HS-5 (cell line): ENCODE results near the gene MTG1.
"Not testable (repeated sequence)": the region's sequence is repeated elsewhere in the genome, so short reads cannot be mapped to it uniquely, and the experiment has no call there.

Source experiments
- DNase-seq: peaks from one replicate; pipeline ENCODE4 v3.0.0-alpha.2; 2012; ENCODE audit warnings: low read depth

Gene MTG1

GRCh38 chr10:133359554-133359971 is 34.4 kb upstream of the MTG1 start:
- no peak for DNase-seq

DNA sequence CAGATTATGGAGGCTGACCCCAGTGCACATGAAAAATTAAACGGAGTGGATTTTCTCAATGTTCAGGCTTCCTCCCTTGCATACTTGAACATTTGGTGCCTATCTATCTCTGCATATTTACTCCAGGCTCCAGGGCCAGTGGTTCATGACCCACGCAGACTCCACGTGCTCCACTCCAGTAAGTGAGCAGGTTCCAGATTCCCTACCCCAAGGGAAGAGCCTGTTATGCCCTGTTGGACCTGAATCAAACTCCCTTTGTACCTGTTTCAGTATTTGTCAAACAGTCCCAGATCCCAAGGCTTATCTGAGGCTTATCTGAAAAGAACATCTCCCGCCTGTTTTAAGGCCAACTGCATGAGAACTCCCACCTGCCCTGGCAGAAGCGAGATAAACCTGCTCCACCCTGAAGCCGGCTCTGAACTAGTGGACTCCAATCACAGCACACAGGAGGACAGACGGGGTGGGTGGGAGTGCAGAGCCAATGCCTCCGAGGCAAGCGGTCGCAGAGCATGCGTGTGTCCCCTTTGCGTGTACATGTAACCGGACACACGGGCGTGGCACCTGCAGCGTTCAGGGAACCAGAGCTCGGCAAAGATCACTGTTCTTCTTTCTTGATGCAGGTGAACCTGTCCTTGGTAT is 33.9 kb upstream of the MTG1 start:
- DNase-seq: no peak

DNA sequence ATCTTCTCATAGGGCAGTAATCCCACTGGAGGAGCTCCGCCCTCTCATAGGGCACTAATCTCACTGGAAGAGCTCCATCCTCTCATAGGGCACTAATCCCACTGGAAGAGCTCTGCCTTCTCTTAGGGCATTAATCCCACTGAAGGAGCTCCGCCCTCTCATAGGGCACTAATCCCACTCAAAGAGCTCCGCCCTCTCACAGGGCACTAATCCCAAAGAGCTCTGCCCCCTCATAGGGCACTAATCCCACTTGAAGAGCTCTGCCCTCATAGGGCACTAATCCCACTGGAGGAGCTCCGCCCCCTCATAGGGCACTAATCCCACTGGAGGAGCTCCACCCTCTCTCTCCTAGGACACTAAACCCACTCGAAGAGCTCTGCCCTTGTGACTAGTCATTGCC is 32.7 kb upstream of the MTG1 start:
- no peak for DNase-seq

DNA sequence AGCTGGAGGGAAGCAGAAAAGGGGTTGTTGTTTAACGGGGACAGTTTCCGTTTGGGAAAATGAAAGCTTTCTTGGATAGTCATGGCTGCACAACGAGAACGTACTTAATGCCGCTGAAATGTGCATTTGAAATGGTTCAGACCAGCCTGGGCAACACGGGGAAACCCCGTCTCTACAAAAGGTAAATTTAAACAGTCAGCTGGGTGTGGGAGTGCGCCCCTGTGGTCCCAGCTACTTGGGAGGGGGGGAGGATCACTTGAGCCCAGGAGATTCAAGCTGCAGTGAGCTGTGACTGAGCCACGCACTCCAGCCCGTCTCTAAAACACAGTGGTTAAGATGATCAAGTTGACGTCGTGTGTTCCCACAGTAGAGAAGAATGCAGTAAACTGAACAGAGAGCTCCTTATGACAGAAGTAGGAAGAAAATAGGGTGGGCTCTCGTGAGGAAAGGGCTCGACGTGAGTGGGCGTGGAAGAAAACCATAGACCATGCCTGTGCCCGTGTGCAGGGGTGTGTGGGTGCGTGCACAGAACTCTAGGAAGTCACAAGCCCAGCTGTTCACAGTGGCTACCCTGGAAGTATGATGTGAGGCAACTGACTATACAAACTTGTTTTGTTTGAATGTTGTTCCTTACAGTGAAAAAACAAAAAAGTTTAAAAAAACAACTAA is 32.0 kb upstream of the MTG1 start:
- no peak for DNase-seq

DNA sequence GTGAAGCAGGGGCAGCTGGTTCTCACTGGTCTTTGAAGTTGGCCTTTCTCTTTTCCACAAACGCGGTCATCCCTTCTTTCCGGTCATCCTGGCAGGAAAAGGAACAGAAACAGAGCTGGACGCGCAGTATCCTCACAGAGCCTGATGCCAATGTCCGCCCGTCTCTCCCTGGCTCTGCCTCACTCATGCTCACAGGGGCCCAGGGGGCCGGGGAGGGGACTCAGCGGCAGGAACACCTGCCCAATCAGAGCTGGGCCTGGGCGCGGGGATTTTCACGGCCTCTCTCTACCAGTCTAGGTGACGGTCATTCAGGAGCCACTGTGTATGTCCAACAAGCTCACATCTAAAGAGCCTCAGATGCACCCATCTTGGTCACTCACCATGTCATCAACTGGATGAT is 31.1 kb upstream of the MTG1 start:
- DNase-seq: no peak

GRCh38 chr10:133364645-133365431 is 29.1 kb upstream of the MTG1 start:
- DNase-seq: no peak

GRCh38 chr10:133365461-133366129 is 28.4 kb upstream of the MTG1 start:
- DNase-seq: no peak

DNA sequence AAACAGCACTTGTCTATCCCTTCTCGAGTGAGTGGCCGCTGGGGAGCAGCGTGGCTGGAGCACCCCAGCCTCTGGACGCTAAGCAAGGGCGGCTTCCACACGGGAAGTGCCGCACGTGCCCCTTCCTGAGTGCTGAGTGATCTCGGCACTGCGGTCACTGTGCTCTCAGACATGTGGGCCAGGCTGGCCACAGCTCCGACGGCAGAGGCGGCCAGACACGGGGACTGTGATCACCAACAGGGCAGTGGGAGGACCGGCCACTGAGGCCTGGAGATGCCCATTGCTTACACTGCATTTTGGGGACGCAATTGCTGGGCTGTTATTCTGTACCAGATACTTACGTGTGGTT is 27.9 kb upstream of the MTG1 start:
- DNase-seq: no peak

GRCh38 chr10:133366751-133367150 is 27.2 kb upstream of the MTG1 start:
- DNase-seq: no peak

- not testable (repeated sequence) for DNase-seq
Observed at GRCh38 chr10:133367461-133367860, 26.5 kb upstream of the MTG1 start.

- no peak for DNase-seq
Observed at GRCh38 chr10:133368153-133368552, 25.8 kb upstream of the MTG1 start.

DNA sequence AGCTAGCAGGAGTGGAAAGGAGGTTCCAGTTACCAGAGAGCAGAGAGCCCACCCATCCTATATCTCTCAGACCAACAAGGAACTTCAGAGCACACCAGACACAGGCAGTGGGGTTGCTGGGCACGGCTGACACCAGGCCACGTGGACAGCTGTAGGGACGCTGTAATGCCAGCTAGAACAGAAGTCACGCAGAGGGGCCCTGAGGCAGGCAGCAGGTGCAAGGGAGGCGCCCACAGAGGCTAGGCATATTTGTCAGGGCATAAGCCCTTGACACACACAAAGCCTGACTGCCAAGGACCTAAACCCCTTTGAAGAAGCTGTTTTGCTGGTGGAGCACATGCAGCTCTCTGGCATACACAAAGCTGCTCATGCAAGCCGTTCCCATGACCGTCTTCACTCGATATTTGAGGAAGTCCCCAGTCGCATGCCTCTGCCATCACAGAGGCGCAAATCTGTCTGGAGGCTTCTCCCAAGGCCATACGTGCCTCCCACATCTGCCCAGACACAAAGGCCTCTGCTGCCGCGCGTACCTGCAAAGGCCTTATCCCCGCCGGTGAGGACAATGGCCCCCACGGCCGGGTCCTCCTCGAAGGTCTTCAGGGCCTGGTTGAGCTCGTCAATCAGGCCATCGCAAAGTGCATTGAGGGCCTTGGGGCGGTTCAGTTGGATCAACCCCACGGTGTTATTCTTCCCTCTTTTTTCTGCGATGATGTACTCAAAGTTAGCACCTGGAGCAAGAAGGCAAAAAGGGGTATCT is 23.7 kb upstream of the MTG1 start:
- DNase-seq: no peak

DNA sequence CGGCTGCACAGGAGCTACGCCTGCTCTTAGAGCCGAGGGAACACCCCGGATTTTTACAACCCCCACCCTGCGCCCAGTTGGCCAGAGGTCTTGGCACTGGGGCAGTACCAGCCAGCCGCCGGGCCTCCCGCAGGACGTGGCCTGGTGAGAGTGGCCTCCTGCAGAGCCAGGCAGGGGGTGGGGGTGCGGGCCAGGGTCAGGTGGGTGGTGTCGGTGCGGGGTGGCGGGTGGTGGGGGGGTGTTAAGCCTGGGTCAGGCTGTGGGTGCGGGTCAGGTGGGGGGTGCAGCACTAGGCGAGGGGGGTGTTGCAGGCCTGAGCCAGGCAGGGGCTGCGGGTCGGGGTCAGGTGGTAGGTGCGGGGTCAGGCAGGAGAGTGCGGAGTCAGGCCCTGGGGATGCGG is 21.4 kb upstream of the MTG1 start:
- no peak for DNase-seq

GRCh38 chr10:133373174-133374090 is 20.5 kb upstream of the MTG1 start, which contains the start of gene ECHS1:
TSS of gene ECHS1 (minus strand) at chr10:133373354. CDS start at chr10:133373333, 21 bp downstream.
- peak; percentile 46 for DNase-seq

DNA sequence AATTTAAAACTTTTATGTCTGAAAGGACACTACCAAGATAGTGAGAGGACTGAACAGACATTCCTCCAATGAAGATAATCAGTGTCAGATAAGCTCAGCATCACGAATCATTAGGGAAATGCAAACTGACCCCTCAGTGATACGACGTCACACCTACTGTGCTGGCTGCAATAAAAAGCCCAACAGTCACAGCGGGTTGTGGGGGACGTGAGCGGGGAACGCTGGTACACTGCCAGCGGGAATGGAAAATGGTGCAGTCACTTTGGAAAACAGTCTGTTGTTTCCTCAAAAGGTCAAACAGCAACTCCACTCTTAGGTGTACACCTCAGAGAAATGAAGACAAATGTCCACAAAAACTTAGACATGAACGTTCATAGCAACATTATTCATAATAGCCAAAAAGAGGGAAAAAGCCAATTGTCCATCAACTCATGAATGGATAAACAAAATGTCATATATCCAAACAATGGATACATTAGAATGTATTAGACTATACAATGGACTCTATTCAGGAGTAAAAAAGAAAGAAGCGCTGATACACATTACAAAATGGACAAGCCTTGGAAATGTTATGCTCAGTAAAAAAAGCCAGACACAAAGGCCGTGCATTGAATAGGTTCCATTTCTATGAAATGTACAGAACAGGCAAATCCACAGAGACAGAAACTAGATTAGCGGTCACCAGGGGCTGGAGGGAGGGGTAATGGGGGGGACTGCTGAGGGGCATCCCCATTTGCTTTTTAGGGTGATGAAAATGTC is 18.4 kb upstream of the MTG1 start:
- DNase-seq: no peak

DNA sequence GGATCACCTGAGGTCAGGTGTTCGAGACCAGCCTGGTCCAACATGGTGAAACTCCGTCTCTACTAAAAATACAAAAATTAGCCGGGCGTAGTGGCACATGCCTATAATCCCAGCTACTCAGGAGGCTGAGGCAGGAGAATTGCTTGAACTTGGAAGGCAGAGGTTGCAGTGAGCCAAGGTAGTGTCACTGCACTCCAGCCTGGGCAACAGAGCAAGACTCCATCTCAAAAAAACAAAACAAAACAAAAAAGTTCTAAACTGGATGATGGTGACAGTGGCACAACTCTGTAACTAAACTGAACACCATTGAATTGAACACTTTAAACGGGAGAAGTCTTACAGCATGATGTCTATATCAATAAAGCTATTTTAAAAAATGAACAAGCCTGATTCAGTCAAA is 17.8 kb upstream of the MTG1 start:
- not testable (repeated sequence) for DNase-seq

GRCh38 chr10:133377025-133377817 is 16.7 kb upstream of the MTG1 start:
- DNase-seq: no peak

GRCh38 chr10:133377818-133378250 is 16.1 kb upstream of the MTG1 start:
- DNase-seq: no peak
